H1 (cell line): ENCODE results near the gene NAV3.

ENCODE experiments used
- POLR2A ChIP-seq, 2 experiments: IDR thresholded peaks; 1 replicate in 1 of 2; 2 replicates in 1 of 2; pipeline ENCODE4 v1.6.1; 2011; ENCODE audit warnings: low read depth in 2 of 2, low read length in 2 of 2, mild to moderate bottlenecking in 2 of 2; ENCODE audit errors: control extremely low read depth in 1 of 2
- TEAD4 ChIP-seq: IDR thresholded peaks from 2 replicates; pipeline ENCODE4 v1.6.1; 2012; ENCODE audit warnings: low read depth, low read length, inconsistent platforms, mixed read lengths

GRCh38 chr12:77940567-77940966 lies 109.9 kb downstream of the NAV3 start:
- TF ChIP-seq POLR2A (IDR thresholded peaks at IDR 0.05; ENCODE audit: control extremely low read depth in 1 of 2, low read depth in 2 of 2, low read length in 2 of 2) (no peak), TEAD4 (no peak)
